Osteoblast (primary cell): ENCODE results near the gene DPP4. TPM values are rescaled to one million over a fixed set of nuclear protein-coding genes. Genes with fewer than 3 reads are reported as not detected.
A peak's percentile ranks its signal among the peaks of the same experiment; 100 is the strongest.

Source experiments
- DNase-seq: peaks from one replicate; pipeline ENCODE4 v3.0.0; 2011; ENCODE audit warnings: low spot score, mixed read lengths; ENCODE audit not compliant: insufficient read length; ENCODE audit errors: missing footprints
- H2AFZ ChIP-seq: 2 replicates; pipeline ENCODE4 v1.6.0; 2011; ENCODE audit warnings: mild to moderate bottlenecking, low read length
- H3K27ac ChIP-seq: 2 replicates; pipeline ENCODE4 v1.5.1; 2011; ENCODE audit warnings: mild to moderate bottlenecking, low read depth, low read length, moderate library complexity
- H3K27me3 ChIP-seq: 2 replicates; pipeline ENCODE4 v1.6.0; 2012; ENCODE audit warnings: mild to moderate bottlenecking, control low read depth, inconsistent platforms, low read length, moderate library complexity; ENCODE audit not compliant: insufficient read depth
- H3K36me3 ChIP-seq: 2 replicates; pipeline ENCODE4 v1.5.1; 2011; ENCODE audit warnings: mild to moderate bottlenecking, low read length, control low read depth, moderate library complexity; ENCODE audit not compliant: insufficient read depth
- H3K4me1 ChIP-seq: 2 replicates; pipeline ENCODE4 v1.5.1; 2011; ENCODE audit warnings: mild to moderate bottlenecking, low read length, control low read depth, moderate library complexity; ENCODE audit not compliant: insufficient read depth
- H3K4me2 ChIP-seq: 2 replicates; pipeline ENCODE4 v1.6.0; 2011; ENCODE audit warnings: mild to moderate bottlenecking, low read length; ENCODE audit not compliant: insufficient read depth
- H3K4me3 ChIP-seq: fragments of 200-600 bp; sonication (generic); 3 replicates; pipeline ENCODE4 v1.5.1; 2012; ENCODE audit warnings: mild to moderate bottlenecking, low read length, inconsistent platforms; ENCODE audit not compliant: insufficient read depth
- H3K79me2 ChIP-seq: 2 replicates; pipeline ENCODE4 v1.6.0; 2012; ENCODE audit warnings: mild to moderate bottlenecking, low read length, control low read depth, inconsistent platforms; ENCODE audit not compliant: insufficient read depth
- H3K9me3 ChIP-seq: 2 replicates; pipeline ENCODE4 v1.5.1; 2011; ENCODE audit warnings: low read depth, low read length, control low read depth
- H4K20me1 ChIP-seq: 2 replicates; pipeline ENCODE4 v1.6.0; 2012; ENCODE audit warnings: mild to moderate bottlenecking, low read length, control low read depth; ENCODE audit not compliant: insufficient read depth
- CTCF ChIP-seq: IDR thresholded peaks from 2 replicates; pipeline ENCODE4 v1.5.1; 2011; ENCODE audit warnings: mild to moderate bottlenecking, low read depth, low read length, moderate library complexity; ENCODE audit errors: extremely low read depth
- total RNA-seq: library from RNA; depleted of rRNA; stranded (reverse); fragments of >200 nt; gene quantifications from 2 replicates; pipeline ENCODE4 v1.2.3, GENCODE V29; 2012

The DPP4 gene
- total RNA-seq, 1 donor, result 192 TPM

GRCh38 chr2:162091325-162092007, 17.5 kb upstream of the DPP4 start:
- peaks cover 60% of the 10 kb centered on the region for H3K4me1 ChIP-seq
- no peaks in the 10 kb centered on the region for H3K9me3 ChIP-seq
- H3K36me3 ChIP-seq, result no peaks in the 10 kb centered on the region
- no peaks in the 10 kb centered on the region for H3K27me3 ChIP-seq
- no peak overlapping the region for H3K4me2 ChIP-seq
- no peak overlapping the region for H3K4me3 ChIP-seq
- no peaks in the 10 kb centered on the region for H4K20me1 ChIP-seq
- H2AFZ ChIP-seq, result no peak overlapping the region
- peak; percentile 16 for TF ChIP-seq CTCF
- H3K79me2 ChIP-seq, result no peaks in the 10 kb centered on the region
- no peak for DNase-seq
- H3K27ac ChIP-seq, result peak overlapping the region; percentile 90

DNA sequence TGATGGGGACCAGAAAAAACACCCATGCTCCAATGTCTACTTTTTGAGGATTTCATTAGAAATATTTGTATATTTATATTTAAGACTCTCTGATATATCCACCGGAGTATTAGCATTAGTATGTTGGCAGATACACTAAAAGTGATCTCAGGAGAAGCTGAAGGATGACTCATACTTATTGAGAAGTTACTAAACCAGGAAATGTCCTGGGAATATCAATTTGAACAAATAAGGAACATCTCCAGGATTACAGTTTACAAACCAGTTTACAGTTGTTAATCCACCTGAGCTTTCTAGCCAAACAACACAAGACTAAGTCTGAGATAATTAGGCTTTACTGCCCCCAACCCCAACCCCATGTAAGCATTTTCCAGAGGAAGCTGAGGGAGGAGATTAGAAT, 16.1 kb upstream of the DPP4 start:
- peaks cover 73% of the 10 kb centered on the region for H3K4me1 ChIP-seq
- H3K27me3 ChIP-seq, result no peaks in the 10 kb centered on the region
- H4K20me1 ChIP-seq, result no peaks in the 10 kb centered on the region
- no peak overlapping the region for H3K4me3 ChIP-seq
- no peaks in the 10 kb centered on the region for H3K79me2 ChIP-seq
- no peaks in the 10 kb centered on the region for H3K9me3 ChIP-seq
- no peak overlapping the region for H2AFZ ChIP-seq
- peak overlapping the region; percentile 58 for H3K27ac ChIP-seq
- no peaks in the 10 kb centered on the region for H3K36me3 ChIP-seq
- DNase-seq, result no peak
- H3K4me2 ChIP-seq, result no peak overlapping the region
- no peak for TF ChIP-seq CTCF

- Histone ChIP-seq H3K9me3 (no peaks in the 10 kb centered on the region), H4K20me1 (no peaks in the 10 kb centered on the region), H3K79me2 (no peaks in the 10 kb centered on the region), H3K36me3 (no peaks in the 10 kb centered on the region), H3K4me3 (no peak overlapping the region), H2AFZ (no peak overlapping the region), H3K27me3 (no peaks in the 10 kb centered on the region), H3K27ac (peak overlapping the region; percentile 83), H3K4me1 (peaks cover 69% of the 10 kb centered on the region), H3K4me2 (peak overlapping the region; percentile 2)
- no peak for DNase-seq
- TF ChIP-seq CTCF, result no peak
Observed at GRCh38 chr2:162086904-162087303, 12.9 kb upstream of the DPP4 start.

DNA sequence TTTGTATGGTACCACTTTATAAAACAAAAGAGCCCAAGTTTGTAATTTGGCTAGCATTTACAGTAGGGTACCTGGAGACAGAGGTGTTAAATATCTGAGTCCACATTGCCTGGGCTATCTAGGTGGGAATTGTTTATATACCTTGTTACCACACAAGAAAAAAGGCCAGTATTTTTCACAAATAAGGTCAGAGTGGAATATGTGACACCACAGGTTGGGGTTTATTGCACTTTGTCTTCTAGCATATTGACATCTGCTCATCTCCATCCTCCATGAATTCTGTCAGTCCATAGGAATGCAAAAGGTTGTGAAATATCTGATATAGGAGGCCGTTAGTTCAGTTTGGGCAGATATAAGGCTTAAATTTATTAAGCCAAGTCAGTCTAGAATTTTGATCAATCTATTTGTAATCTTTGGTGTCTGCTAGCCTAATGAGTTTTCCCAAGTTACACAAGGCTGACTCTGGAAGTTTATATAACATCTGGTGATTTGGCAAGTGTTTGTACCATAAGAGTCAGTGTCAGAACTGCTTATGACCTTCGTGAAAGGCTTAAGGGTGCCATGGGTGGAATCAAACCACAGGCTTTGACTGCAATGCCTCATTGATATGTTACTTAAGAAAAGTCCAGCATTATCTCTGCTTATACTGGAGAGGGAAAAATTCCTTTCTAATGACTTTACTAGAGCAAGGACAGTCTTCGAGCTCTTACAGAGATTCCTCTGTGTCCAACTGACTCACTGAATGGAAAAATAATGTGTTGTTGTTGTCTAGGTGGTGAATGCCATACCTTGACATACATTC, 11.3 kb upstream of the DPP4 start:
- no peak overlapping the region for H3K4me3 ChIP-seq
- no peaks in the 10 kb centered on the region for H3K27me3 ChIP-seq
- H3K79me2 ChIP-seq, result no peaks in the 10 kb centered on the region
- no peak for TF ChIP-seq CTCF
- H4K20me1 ChIP-seq, result no peaks in the 10 kb centered on the region
- H3K9me3 ChIP-seq, result no peaks in the 10 kb centered on the region
- H3K4me2 ChIP-seq, result peak overlapping the region; percentile 25
- H3K27ac ChIP-seq, result peak overlapping the region; percentile 83
- no peaks in the 10 kb centered on the region for H3K36me3 ChIP-seq
- DNase-seq, result peak; percentile 78
- H3K4me1 ChIP-seq, result peaks cover 52% of the 10 kb centered on the region
- no peak overlapping the region for H2AFZ ChIP-seq
